GM12873 (cell line): Measurements from ENCODE around the gene COPE.

Experiments
- TF ChIP-seq, protein P1 (sequence below): IDR thresholded peaks from 2 replicates; pipeline ENCODE4 v1.5.1; 2012; ENCODE audit warnings: low read depth, mild to moderate bottlenecking, moderate library complexity, low read length, control low read depth; ENCODE audit not compliant: insufficient read depth; ENCODE audit errors: missing control alignments

The COPE gene

DNA sequence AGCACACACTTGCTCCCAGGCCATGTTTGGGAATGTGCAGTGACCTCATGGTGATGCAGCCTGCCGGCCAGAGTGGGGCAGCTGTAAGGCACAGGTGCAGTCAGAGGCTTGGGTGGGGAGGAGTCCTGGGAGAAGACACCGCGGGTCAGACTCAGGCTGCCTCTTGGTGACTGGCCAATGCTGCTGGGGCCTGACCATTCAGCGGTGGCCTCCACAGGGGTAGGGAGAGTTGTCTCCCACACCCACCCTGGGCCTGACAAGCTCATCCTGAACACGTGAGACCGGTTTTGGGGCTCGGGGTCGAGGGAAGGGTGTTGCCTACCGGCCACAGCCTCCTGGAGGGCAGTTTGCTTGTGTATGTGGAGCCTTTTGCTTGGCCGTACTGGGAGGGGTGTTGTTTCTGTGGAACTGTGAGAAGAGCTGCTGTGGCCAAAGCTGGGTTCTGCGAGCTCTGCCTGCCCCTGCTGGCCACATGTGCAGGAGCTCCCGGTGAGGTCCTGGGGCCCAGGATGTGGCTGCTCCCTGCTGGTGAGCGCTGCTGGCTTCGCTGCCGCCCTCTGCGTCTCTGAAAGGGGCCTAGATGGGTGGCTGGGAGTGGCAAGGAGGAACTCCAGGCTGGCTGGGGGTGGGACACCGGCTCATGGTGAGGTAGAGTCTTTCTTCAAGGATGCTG lies 65.3 kb downstream of the COPE start:
- TF ChIP-seq, protein P1, sequence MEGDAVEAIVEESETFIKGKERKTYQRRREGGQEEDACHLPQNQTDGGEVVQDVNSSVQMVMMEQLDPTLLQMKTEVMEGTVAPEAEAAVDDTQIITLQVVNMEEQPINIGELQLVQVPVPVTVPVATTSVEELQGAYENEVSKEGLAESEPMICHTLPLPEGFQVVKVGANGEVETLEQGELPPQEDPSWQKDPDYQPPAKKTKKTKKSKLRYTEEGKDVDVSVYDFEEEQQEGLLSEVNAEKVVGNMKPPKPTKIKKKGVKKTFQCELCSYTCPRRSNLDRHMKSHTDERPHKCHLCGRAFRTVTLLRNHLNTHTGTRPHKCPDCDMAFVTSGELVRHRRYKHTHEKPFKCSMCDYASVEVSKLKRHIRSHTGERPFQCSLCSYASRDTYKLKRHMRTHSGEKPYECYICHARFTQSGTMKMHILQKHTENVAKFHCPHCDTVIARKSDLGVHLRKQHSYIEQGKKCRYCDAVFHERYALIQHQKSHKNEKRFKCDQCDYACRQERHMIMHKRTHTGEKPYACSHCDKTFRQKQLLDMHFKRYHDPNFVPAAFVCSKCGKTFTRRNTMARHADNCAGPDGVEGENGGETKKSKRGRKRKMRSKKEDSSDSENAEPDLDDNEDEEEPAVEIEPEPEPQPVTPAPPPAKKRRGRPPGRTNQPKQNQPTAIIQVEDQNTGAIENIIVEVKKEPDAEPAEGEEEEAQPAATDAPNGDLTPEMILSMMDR = no peak

DNA sequence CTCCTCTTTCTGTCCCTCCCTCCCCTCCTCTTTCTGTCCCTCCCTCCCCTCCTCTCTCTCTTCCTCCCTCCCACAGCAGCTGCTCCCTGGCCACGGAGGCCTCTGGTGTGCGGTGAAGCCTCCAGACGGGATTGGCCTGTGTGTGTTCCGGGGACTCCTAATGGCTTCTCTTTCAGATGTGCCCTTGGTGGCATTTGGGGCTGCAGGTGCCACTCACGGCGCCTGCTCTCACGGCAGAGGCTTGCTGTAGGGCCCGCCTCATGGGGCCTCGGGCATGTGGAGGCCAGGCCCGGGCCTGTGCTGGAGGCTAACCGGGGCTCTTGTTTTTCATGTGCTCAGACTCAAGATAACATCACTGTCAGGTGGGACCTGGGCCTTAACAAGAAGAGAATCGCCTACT lies 66.5 kb downstream of the COPE start:
- TF ChIP-seq, protein P1 = no peak

DNA sequence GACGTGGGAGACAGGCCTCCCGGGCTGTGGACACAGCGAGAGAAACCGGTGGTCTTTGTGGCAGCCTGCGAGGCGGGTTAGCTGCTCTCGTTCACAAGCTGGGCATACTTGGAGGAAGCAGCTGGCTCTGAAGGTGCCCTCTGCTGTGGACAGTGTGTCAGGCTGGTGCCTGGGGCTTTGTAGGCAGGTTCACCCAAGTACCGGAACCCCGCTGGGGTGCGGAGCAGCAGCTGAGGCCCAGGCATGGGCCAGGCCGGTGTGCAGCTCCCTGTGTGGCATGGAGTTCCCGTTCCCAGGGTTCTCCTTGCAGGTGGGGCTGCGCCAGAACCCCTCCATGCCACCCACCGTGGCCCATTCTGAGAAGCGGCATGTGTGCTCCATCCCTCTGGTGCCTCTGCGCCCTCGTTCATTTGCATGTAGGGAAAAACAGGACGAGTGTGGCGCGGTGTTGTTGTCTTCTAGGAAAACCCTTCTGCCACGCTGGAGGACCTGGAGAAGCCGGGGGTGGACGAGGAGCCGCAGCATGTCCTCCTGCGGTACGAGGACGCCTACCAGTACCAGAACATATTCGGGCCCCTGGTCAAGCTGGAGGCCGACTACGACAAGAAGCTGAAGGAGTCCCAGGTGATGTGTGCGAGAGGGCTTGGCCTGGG lies 67.4 kb downstream of the COPE start:
- TF ChIP-seq, protein P1 = no peak

DNA sequence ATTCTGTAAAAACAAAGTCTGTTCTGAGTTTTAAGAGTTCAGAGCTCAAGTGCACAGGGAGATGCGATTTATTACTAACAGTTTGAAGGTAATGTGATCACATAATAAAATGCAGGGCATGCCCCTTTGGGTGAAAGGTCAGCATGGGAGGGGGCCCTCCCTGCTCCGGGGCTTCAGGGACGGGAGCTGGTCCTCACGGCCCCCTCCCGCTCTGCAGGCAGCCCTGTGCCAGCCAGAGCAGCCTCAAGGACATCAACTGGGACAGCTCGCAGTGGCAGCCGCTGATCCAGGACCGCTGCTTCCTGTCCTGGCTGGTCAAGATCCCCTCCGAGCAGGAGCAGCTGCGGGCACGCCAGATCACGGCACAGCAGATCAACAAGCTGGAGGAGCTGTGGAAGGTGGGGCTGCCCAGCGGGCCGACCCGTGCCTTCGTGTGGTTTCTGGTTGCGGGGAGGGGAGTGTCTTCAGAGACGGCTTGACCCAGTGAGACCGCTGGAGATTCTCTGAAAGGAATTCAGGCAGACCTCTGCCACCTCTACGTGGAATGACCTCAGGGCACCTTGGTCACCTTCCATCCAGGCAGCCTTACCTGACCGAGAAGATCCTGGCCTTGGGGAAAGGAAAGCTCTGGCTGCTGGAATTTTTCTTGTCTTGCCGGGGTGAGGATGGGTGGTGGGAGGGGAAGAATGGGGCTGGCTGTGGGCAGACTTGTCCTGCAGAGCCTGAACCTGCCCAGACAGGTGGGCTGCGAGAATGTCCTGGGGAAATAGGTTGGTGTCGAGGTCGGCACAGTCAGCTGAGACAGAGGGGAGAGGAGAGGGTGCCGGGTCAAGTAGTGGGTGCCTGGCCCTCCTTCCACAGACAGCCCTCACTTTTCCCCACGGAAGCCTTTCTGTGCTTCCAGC lies 68.5 kb downstream of the COPE start:
- TF ChIP-seq, protein P1 = no peak

DNA sequence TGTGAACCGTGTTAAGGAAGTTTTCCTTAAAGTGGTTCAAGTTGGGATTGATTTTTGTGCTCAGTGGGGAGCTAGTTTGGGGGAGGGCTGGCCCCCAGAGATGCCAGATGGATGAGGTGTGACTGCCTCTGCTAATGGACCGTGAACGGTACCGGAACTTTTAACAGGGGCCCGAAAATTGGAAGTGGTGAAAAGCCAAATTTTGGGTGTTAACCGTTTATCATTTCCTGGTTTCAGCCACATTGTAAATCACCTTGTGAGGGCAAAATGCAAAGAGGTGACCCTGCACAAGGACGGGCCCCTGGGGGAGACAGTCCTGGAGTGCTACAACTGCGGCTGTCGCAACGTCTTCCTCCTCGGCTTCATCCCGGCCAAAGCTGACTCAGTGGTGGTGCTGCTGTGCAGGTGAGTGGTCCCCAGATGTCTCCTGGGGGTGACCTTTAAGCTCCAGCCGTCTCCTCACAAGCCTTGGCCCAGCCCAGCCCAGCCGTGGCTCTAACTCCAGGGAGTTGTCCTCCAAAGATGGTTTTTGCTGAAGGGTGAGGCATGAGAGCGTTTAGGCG lies 69.3 kb downstream of the COPE start:
- TF ChIP-seq, protein P1 = no peak
